ENCODE data around the gene NECAB2.

Gene NECAB2

GRCh38 chr16:84047626-84048025 is 79.6 kb downstream of the NECAB2 start:
- no peak for DNase-seq

- DNase-seq = peak; percentile 12
These were observed 80.2 kb downstream of the NECAB2 start for GRCh38 chr16:84048270-84048669.

- DNase-seq = no peak
These were observed 80.8 kb downstream of the NECAB2 start for GRCh38 chr16:84048871-84049270.

- no peak for DNase-seq
These were observed 81.5 kb downstream of the NECAB2 start for GRCh38 chr16:84049403-84050060.

- DNase-seq = no peak
These were observed 82.3 kb downstream of the NECAB2 start for GRCh38 chr16:84050316-84050715.

- no peak for DNase-seq
These were observed 84.1 kb downstream of the NECAB2 start for GRCh38 chr16:84052071-84052622.

Data from OCI-M1 (cell line).